Measurements from ENCODE around the gene H19. TPM values are rescaled to one million over a fixed set of nuclear protein-coding genes. Genes with fewer than 3 reads are reported as not detected.

The H19 gene
- total RNA-seq, 1 donor from 2014 or later: 0.52 TPM

GRCh38 chr11:1987024-1987423, 10.6 kb downstream of the H19 start:
- no peaks in the 10 kb centered on the region for H3K27me3 ChIP-seq (ENCODE audit: insufficient read depth, low read length)
- no peaks in the 10 kb centered on the region for H3K9me3 ChIP-seq (ENCODE audit: insufficient read depth, low read depth, low read length)
- Mint-ChIP-seq H3K27me3 (ENCODE audit: low read depth, unreplicated experiment) (no peaks in the 10 kb centered on the region), H3K27ac (ENCODE audit: unreplicated experiment) (no peak overlapping the region), H3K4me1 (ENCODE audit: low read depth, unreplicated experiment) (no peaks in the 10 kb centered on the region), H3K36me3 (ENCODE audit: low read depth, unreplicated experiment) (no peaks in the 10 kb centered on the region), H3K9me3 (ENCODE audit: unreplicated experiment) (no peaks in the 10 kb centered on the region), H3K4me3 (ENCODE audit: unreplicated experiment) (no peak overlapping the region)
- H4K20me1 ChIP-seq (ENCODE audit: insufficient read depth, low read length): no peaks in the 10 kb centered on the region
- H3K9ac ChIP-seq (ENCODE audit: low read length): no peak overlapping the region
- no peak overlapping the region for H3K4me3 ChIP-seq (ENCODE audit: insufficient read depth, low read depth, low read length)
- DNase-seq (ENCODE audit: low read depth): no peak
- no peaks in the 10 kb centered on the region for H3K79me2 ChIP-seq (ENCODE audit: insufficient read depth, low read length)
- no peaks in the 10 kb centered on the region for H3K36me3 ChIP-seq (ENCODE audit: insufficient read depth, low read length)
- no peak for FAIRE-seq
- no peak for TF ChIP-seq CTCF (IDR thresholded peaks at IDR 0.05; ENCODE audit: insufficient read depth, low read depth, low read length)
- no peak for TF ChIP-seq EZH2 (IDR thresholded peaks at IDR 0.05; ENCODE audit: insufficient read depth, low read length)
- H2AFZ ChIP-seq (ENCODE audit: low read depth, low read length): no peak overlapping the region
- H3K27ac ChIP-seq (ENCODE audit: low read depth, low read length): no peak overlapping the region
- H3K4me1 ChIP-seq (ENCODE audit: insufficient read depth, low read length): no peaks in the 10 kb centered on the region
- H3K4me2 ChIP-seq (ENCODE audit: low read length): no peak overlapping the region

GRCh38 chr11:1983601-1983961, 14.1 kb downstream of the H19 start:
- DNase-seq (ENCODE audit: low read depth) (no peak), FAIRE-seq (no peak)
- Histone ChIP-seq H3K9me3 (ENCODE audit: insufficient read depth, low read depth, low read length) (no peaks in the 10 kb centered on the region), H3K27me3 (ENCODE audit: insufficient read depth, low read length) (no peaks in the 10 kb centered on the region), H4K20me1 (ENCODE audit: insufficient read depth, low read length) (no peaks in the 10 kb centered on the region), H3K4me1 (ENCODE audit: insufficient read depth, low read length) (no peaks in the 10 kb centered on the region), H3K27ac (ENCODE audit: low read depth, low read length) (no peak overlapping the region), H2AFZ (ENCODE audit: low read depth, low read length) (no peak overlapping the region), H3K36me3 (ENCODE audit: insufficient read depth, low read length) (no peaks in the 10 kb centered on the region), H3K79me2 (ENCODE audit: insufficient read depth, low read length) (no peaks in the 10 kb centered on the region), H3K9ac (ENCODE audit: low read length) (no peak overlapping the region), H3K4me2 (ENCODE audit: low read length) (no peak overlapping the region), H3K4me3 (ENCODE audit: insufficient read depth, low read depth, low read length) (no peak overlapping the region)
- TF ChIP-seq CTCF (IDR thresholded peaks at IDR 0.05; ENCODE audit: insufficient read depth, low read depth, low read length): no peak
- no peak for TF ChIP-seq EZH2 (IDR thresholded peaks at IDR 0.05; ENCODE audit: insufficient read depth, low read length)
- Mint-ChIP-seq H3K36me3 (ENCODE audit: low read depth, unreplicated experiment) (no peaks in the 10 kb centered on the region), H3K4me3 (ENCODE audit: unreplicated experiment) (no peak overlapping the region), H3K4me1 (ENCODE audit: low read depth, unreplicated experiment) (no peaks in the 10 kb centered on the region), H3K9me3 (ENCODE audit: unreplicated experiment) (no peaks in the 10 kb centered on the region), H3K27ac (ENCODE audit: unreplicated experiment) (no peak overlapping the region), H3K27me3 (ENCODE audit: low read depth, unreplicated experiment) (no peaks in the 10 kb centered on the region)

- Histone ChIP-seq H3K36me3 (ENCODE audit: insufficient read depth, low read length) (no peaks in the 10 kb centered on the region), H3K27ac (ENCODE audit: low read depth, low read length) (no peak overlapping the region), H3K4me2 (ENCODE audit: low read length) (no peak overlapping the region), H3K9ac (ENCODE audit: low read length) (no peak overlapping the region), H3K4me1 (ENCODE audit: insufficient read depth, low read length) (no peaks in the 10 kb centered on the region), H3K79me2 (ENCODE audit: insufficient read depth, low read length) (no peaks in the 10 kb centered on the region), H3K4me3 (ENCODE audit: insufficient read depth, low read depth, low read length) (no peak overlapping the region), H2AFZ (ENCODE audit: low read depth, low read length) (no peak overlapping the region), H3K9me3 (ENCODE audit: insufficient read depth, low read depth, low read length) (no peaks in the 10 kb centered on the region), H3K27me3 (ENCODE audit: insufficient read depth, low read length) (no peaks in the 10 kb centered on the region), H4K20me1 (ENCODE audit: insufficient read depth, low read length) (no peaks in the 10 kb centered on the region)
- H3K4me3 Mint-ChIP-seq (ENCODE audit: unreplicated experiment): no peak overlapping the region
- FAIRE-seq (no peak), DNase-seq (ENCODE audit: low read depth) (no peak)
- TF ChIP-seq EZH2 (IDR thresholded peaks at IDR 0.05; ENCODE audit: insufficient read depth, low read length) (no peak), CTCF (IDR thresholded peaks at IDR 0.05; ENCODE audit: insufficient read depth, low read depth, low read length) (no peak)
- H3K27me3 Mint-ChIP-seq (ENCODE audit: low read depth, unreplicated experiment): no peaks in the 10 kb centered on the region
- H3K9me3 Mint-ChIP-seq (ENCODE audit: unreplicated experiment): no peaks in the 10 kb centered on the region
- no peak overlapping the region for H3K27ac Mint-ChIP-seq (ENCODE audit: unreplicated experiment)
- H3K36me3 Mint-ChIP-seq (ENCODE audit: low read depth, unreplicated experiment): no peaks in the 10 kb centered on the region
- no peaks in the 10 kb centered on the region for H3K4me1 Mint-ChIP-seq (ENCODE audit: low read depth, unreplicated experiment)
Observed at GRCh38 chr11:1982873-1983600, 14.6 kb downstream of the H19 start.
